NB4 (cell line): Measurements from ENCODE around the gene EIF3K.

Source experiments
- CTCF ChIP-seq: IDR thresholded peaks from one replicate; pipeline ENCODE4 v1.5.1; 2012; ENCODE audit warnings: low read depth, low read length
- POLR2A ChIP-seq: IDR thresholded peaks from 2 replicates; pipeline ENCODE4 v1.6.1; 2011; ENCODE audit warnings: mild to moderate bottlenecking; ENCODE audit not compliant: insufficient read length; ENCODE audit errors: extremely low read depth

- TF ChIP-seq CTCF (peak; percentile 65), POLR2A (no peak)
Measured at GRCh38 chr19:38634757-38635482, 15.9 kb downstream of the EIF3K start.
